Calu3 (cell line): ENCODE results near the gene ACAD8. TPM values are rescaled to one million over a fixed set of nuclear protein-coding genes. Genes with fewer than 3 reads are reported as not detected.

ENCODE experiments used
- BruUV-seq: library from RNA; stranded (reverse); fragments of 400-500 nt; replicated peaks from 2 replicates; lab custom pipeline; 2021; lab: Mats Ljungman, UMichigan
- CTCF ChIA-PET: fragments of 300-600 bp; sonication (Branson Sonifier 250); formaldehyde crosslinking; loops from one replicate; lab custom pipeline; 2022; ENCODE audit warnings: antibody characterized with exemption; lab: Charles Lee
- DNase-seq: peaks from one replicate; pipeline ENCODE4 v3.0.0; 2022
- H3K27ac Mint-ChIP-seq: one replicate; pipeline ENCODE4 v1.8.0; 2022; ENCODE audit warnings: mixed read lengths; ENCODE audit not compliant: unreplicated experiment
- H3K27me3 Mint-ChIP-seq: one replicate; pipeline ENCODE4 v1.8.0; 2022; ENCODE audit warnings: mixed read lengths; ENCODE audit not compliant: unreplicated experiment
- H3K36me3 Mint-ChIP-seq: one replicate; pipeline ENCODE4 v1.8.0; 2022; ENCODE audit warnings: mild to moderate bottlenecking, moderate library complexity, mixed read lengths; ENCODE audit not compliant: insufficient read depth, unreplicated experiment
- H3K4me1 Mint-ChIP-seq: one replicate; pipeline ENCODE4 v1.8.0; 2022; ENCODE audit warnings: mild to moderate bottlenecking, low read depth, mixed read lengths; ENCODE audit not compliant: unreplicated experiment
- H3K4me3 Mint-ChIP-seq: one replicate; pipeline ENCODE4 v1.8.0; 2022; ENCODE audit warnings: mild to moderate bottlenecking, low read depth, moderate library complexity, mixed read lengths; ENCODE audit not compliant: unreplicated experiment
- H3K9me3 Mint-ChIP-seq: one replicate; pipeline ENCODE4 v1.8.0; 2022; ENCODE audit warnings: low read depth, mixed read lengths; ENCODE audit not compliant: unreplicated experiment
- intact Hi-C: fragments of 100-400 bp; cut with micrococcal nuclease; formaldehyde crosslinking; loops from one replicate; pipeline ENCODE4 v1.10.0; 2022; ENCODE audit not compliant: unreplicated experiment
- total RNA-seq: library from RNA; stranded (reverse); gene quantifications from 2 replicates; pipeline ENCODE4 v1.2.3, GENCODE V29; 2022
- TF ChIP-seq, protein P1 (sequence below): fragments of 200-600 bp; IDR thresholded peaks from one replicate; pipeline ENCODE4 v1.8.0; 2022; ENCODE audit warnings: antibody characterized with exemption; ENCODE audit not compliant: unreplicated experiment

ACAD8 gene
- total RNA-seq, 1 experiment from 2014 or later: 21.0 TPM

DNA sequence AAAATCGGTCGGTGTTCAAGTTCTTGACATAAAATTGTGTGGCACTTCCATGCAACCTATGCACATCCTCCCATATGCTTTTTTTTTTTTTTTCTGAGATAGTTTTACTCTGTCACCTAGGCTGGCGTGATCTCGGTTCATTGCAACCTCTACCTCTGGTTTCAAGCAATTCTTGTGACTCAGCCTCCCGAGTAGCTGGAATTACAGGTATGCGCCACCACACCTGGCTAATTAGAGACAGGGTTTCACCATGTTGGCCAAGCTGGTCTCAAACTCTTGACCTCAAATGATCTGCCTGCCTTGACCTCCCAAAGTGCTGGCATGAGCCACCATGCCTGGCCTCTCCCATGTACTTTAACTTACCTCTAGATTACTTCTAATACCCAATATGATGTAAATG lies 37.8 kb downstream of the ACAD8 start:
- BruUV-seq: no TSS peak
- Mint-ChIP-seq H3K9me3 (peaks cover 11% of the 10 kb centered on the region), H3K4me3 (no peak overlapping the region), H3K27ac (no peak overlapping the region), H3K27me3 (peaks cover 28% of the 10 kb centered on the region), H3K4me1 (no peaks in the 10 kb centered on the region), H3K36me3 (no peaks in the 10 kb centered on the region)
- CTCF ChIA-PET: interaction anchor here (0.8 kb wide), 1 partner anchor 12 kb away, joined by 3 read pairs; no protein-coding TSS in a partner anchor
- intact Hi-C loops: no loop called here
- no peak for DNase-seq
- TF ChIP-seq, protein P1, sequence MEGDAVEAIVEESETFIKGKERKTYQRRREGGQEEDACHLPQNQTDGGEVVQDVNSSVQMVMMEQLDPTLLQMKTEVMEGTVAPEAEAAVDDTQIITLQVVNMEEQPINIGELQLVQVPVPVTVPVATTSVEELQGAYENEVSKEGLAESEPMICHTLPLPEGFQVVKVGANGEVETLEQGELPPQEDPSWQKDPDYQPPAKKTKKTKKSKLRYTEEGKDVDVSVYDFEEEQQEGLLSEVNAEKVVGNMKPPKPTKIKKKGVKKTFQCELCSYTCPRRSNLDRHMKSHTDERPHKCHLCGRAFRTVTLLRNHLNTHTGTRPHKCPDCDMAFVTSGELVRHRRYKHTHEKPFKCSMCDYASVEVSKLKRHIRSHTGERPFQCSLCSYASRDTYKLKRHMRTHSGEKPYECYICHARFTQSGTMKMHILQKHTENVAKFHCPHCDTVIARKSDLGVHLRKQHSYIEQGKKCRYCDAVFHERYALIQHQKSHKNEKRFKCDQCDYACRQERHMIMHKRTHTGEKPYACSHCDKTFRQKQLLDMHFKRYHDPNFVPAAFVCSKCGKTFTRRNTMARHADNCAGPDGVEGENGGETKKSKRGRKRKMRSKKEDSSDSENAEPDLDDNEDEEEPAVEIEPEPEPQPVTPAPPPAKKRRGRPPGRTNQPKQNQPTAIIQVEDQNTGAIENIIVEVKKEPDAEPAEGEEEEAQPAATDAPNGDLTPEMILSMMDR: no peak

DNA sequence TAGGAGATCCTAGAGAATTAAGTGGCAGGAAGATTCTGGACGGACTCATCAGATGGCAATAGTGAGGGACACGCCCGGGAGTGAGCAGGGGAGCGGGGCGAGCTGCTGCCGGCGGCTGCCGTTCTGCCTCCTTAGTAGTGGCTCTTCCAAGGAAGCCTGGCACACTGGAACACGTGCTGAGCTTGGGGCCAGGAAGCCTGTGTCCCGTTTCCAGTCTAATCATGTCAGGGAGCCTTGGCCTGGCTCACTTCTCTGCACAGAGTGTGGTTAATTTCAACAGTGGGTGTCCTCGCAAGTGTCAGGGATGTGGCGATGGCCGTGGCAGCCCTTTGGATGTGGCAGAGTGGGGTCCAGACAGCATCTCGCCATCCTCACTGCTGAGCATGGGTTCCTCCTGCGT lies 39.3 kb downstream of the ACAD8 start:
- Mint-ChIP-seq H3K4me3 (no peak overlapping the region), H3K27ac (no peak overlapping the region), H3K36me3 (no peaks in the 10 kb centered on the region), H3K4me1 (no peaks in the 10 kb centered on the region), H3K9me3 (peaks cover 11% of the 10 kb centered on the region), H3K27me3 (peaks cover 28% of the 10 kb centered on the region)
- no peak for DNase-seq
- CTCF ChIA-PET: no interaction called here
- TF ChIP-seq, protein P1: no peak
- intact Hi-C loops: no loop called here
- BruUV-seq: no TSS peak

DNA sequence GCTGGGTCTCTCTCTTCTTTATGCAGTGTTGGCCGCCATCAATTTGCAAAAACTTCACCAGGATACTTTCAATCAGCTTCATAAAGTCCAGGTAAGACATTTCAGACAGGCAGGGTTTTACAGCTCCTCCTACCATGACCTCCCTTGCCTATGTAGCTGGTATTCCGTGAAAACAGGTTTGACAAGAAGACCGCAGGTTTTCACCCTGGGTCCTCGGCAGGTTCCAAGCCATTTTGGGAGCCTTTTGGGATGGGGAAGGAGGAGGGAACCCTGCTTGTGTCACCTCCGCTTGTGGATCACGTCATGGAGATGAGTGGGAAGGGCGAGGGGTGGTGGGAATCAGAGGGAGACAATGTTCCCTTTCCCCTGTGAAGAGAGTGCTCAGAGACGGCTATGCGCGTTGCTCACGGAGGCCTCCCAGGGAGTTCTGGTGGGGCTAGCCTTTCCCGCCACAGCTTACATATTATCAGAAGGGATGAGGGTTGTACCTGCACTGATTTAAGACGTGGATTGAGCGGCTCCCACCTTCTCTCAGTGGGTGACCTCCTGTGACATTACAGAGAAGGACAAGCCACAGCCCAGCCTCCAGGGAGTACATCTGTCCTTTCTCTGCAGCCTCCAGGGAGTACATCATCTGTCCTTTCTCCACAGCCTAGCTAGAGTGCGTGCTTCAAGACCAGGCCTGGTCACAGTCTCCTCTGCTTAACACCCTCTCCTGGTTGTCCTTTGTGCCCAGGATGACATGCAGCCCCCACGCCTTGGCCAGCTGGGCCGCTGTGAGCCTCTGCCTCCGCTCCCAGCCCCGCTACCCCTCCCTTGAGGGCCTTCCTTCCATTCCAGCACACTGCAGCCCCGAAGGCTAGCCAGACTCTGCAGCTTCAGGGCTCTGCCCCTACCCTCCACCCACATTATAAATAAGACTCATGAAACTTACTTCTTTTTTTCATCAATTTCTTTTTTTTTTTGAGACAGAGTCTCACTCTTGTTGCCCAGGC lies 40.0 kb downstream of the ACAD8 start:
- no peaks in the 10 kb centered on the region for H3K36me3 Mint-ChIP-seq
- intact Hi-C loops: no loop called here
- no peak overlapping the region for H3K27ac Mint-ChIP-seq
- CTCF ChIA-PET: no interaction called here
- no peak overlapping the region for H3K4me3 Mint-ChIP-seq
- peaks cover 31% of the 10 kb centered on the region for H3K27me3 Mint-ChIP-seq
- no peak for DNase-seq
- peaks cover 11% of the 10 kb centered on the region for H3K9me3 Mint-ChIP-seq
- no peaks in the 10 kb centered on the region for H3K4me1 Mint-ChIP-seq
- BruUV-seq: no TSS peak
- TF ChIP-seq, protein P1: no peak

DNA sequence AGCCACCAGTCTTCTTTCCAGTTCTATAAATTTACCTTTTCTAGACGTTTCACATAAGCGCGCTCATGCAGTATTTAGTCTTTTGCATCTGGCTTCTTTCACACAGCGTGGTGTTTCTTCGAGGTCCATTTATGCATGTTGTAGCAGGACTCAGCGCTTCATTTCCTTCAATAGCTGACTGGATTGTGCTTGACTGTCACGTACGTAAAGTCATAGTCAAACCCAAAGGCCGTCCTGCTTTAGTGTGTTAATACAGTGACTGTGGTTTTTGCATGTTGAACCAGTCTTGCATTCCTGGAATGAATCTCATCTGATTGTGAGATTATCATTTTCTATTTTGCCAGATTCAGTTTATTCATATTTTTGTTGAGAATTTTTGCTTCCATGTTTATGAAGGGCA lies 41.3 kb downstream of the ACAD8 start:
- Mint-ChIP-seq H3K36me3 (no peaks in the 10 kb centered on the region), H3K9me3 (peaks cover 11% of the 10 kb centered on the region), H3K27me3 (peaks cover 44% of the 10 kb centered on the region), H3K4me3 (no peak overlapping the region), H3K27ac (no peak overlapping the region), H3K4me1 (no peaks in the 10 kb centered on the region)
- CTCF ChIA-PET: interaction anchor here (1.0 kb wide), 1 partner anchor 11 kb away, joined by 3 read pairs; no protein-coding TSS in a partner anchor
- TF ChIP-seq, protein P1: no peak
- no TSS peak for BruUV-seq
- intact Hi-C loops: no loop called here
- no peak for DNase-seq
